GM12865 (cell line): ENCODE results near the gene TNIK.
A peak's percentile ranks its signal among the peaks of the same experiment; 100 is the strongest.

Source experiments
- DNase-seq: peaks from one replicate; pipeline ENCODE4 v3.0.0; 2010; ENCODE audit warnings: low read depth
- H3K4me3 ChIP-seq: 2 replicates; pipeline ENCODE4 v1.5.1; 2011; ENCODE audit warnings: mild to moderate bottlenecking, low read depth, low read length, control low read depth
- TF ChIP-seq, protein P1 (sequence below): IDR thresholded peaks from 2 replicates; pipeline ENCODE4 v1.5.1; 2011; ENCODE audit warnings: low read length, control low read depth, low read depth, inconsistent platforms; ENCODE audit not compliant: insufficient read depth; ENCODE audit errors: missing control alignments

TNIK gene

DNA sequence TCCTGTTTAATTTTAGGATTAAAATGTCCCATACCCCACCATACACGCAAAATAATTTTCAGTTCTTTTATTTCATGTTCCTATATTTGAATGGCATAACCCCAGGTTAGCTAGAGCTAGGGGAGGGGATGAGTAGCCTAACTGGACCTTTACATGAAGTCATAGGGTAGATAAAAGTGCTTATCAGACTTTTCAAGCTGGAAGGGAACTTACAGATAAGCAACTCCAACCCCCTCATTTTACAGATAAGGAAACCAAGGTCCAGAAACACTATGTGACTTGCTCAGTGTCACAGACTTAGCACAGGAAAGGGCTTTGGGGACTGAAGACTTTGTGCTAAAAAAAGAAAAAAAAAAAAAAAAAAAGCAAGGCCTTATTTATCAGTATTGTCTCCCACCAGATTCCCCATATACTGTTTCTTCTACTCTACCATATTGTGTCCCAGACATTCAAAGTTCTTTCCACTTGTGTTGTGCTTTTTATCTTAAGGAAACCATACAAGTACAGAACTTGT lies 10.6 kb upstream of the TNIK start:
- TF ChIP-seq, protein P1, sequence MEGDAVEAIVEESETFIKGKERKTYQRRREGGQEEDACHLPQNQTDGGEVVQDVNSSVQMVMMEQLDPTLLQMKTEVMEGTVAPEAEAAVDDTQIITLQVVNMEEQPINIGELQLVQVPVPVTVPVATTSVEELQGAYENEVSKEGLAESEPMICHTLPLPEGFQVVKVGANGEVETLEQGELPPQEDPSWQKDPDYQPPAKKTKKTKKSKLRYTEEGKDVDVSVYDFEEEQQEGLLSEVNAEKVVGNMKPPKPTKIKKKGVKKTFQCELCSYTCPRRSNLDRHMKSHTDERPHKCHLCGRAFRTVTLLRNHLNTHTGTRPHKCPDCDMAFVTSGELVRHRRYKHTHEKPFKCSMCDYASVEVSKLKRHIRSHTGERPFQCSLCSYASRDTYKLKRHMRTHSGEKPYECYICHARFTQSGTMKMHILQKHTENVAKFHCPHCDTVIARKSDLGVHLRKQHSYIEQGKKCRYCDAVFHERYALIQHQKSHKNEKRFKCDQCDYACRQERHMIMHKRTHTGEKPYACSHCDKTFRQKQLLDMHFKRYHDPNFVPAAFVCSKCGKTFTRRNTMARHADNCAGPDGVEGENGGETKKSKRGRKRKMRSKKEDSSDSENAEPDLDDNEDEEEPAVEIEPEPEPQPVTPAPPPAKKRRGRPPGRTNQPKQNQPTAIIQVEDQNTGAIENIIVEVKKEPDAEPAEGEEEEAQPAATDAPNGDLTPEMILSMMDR = no peak
- H3K4me3 ChIP-seq = no peak overlapping the region
- no peak for DNase-seq

DNA sequence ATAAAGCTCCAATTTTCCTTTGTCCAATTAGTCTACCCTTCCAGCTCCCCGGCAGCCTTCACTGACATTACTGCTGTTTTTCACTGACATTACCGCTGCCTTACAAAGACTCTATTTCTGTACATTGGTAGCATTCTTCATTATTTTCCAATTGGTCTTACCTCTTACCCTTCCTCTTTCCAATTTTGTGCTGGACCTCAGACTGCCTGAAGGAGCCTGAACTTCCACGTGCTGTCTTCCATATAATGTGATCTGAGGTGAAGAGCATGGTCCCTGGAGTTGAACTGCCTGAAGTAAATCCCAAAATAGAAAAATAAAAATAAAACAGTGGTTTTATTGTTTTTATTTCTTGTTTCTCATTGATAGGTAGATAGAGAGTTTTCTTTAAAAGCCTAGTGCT lies 9.2 kb upstream of the TNIK start:
- DNase-seq = no peak
- H3K4me3 ChIP-seq = no peak overlapping the region
- TF ChIP-seq, protein P1 = no peak

DNA sequence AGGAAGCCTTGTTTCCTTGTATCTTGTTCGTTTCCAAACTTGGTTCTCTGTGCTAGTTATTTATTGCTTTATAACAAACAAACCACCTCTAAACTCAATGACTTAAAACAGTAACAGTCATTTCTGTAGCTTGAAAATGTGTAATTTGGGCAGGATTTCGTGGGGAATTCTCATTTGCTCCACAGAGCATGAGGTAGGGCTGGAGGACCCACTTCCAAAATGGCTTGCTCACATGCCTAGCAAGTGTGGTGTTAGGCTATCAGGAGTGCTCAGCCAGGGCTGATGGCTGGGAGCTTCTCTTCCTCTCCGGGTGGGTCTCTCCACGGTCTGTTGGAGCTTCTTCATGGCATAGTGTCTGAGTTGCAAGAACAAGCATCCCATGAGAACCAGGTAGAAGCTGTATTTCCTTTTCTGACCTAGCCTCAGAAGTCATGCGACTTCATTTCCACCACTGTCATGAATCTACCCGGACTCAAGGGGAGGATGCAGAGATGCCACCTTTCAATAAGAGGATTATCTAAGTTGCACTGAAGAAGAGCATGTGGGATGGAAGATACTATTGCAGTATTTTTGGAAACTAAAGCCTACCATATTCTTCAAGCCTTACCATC lies 8.2 kb upstream of the TNIK start:
- no peak overlapping the region for H3K4me3 ChIP-seq
- TF ChIP-seq, protein P1 = no peak
- DNase-seq = no peak

DNA sequence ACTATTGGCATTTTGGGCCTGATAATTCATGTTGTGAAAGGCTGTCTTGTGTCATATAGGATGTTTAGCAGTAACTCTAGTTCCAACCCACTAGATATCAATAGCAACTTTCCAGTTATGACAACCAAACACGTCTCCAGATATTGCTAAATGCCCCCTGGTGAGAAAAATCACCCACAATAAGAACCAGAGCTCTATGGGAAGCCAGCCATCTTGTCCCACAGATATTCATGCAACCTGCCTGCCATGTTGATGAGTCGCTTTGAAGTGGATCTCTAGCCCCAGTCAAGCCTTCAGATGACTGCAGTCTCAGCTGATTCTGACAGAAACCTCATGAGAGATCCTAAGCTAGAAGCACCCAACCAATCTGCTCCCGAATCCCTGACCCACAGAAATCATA lies 5.6 kb upstream of the TNIK start:
- TF ChIP-seq, protein P1 = no peak
- H3K4me3 ChIP-seq = no peak overlapping the region
- DNase-seq = no peak

DNA sequence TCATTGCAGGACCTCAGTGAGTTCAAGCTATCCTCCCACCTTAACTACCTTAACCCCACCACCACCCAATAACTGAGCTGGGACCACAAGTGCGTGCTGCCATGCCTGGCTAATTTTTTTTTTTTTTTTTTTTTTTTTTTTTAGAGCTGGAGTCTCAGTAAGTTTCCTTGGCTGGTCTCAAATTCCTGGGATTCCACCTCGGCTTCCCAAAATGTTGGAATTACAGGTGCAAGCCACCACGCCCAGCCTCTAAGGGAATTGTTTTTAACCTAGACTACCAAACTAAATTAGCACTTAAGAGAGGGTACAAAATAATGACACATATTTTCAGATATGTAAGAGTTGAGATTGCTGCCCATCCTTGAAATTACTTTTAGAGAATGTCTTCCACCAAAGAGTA lies 4.3 kb upstream of the TNIK start:
- no peak overlapping the region for H3K4me3 ChIP-seq
- TF ChIP-seq, protein P1 = no peak
- DNase-seq = no peak

DNA sequence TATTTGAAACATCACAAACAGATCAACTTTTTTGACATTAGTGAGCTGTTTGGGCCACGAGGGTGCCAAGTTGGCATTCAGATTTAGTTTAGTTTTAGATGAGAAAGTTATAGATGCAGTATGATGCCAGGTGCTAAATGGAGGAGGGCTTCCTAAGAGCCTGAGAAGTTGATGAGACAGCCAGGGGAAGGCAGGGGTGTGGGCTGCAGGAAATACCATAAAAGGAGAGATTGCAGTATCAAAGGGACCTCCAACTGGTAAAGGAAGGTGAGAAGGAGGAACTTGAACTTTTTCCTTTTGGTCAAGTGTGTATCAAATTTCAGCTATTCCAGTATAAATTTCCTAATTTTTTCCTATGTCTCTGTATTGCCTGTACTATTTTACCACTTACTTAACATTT lies 2.0 kb upstream of the TNIK start:
- peak; percentile 68 for DNase-seq
- TF ChIP-seq, protein P1 = no peak
- peak overlapping the region; percentile 94 for H3K4me3 ChIP-seq

DNA sequence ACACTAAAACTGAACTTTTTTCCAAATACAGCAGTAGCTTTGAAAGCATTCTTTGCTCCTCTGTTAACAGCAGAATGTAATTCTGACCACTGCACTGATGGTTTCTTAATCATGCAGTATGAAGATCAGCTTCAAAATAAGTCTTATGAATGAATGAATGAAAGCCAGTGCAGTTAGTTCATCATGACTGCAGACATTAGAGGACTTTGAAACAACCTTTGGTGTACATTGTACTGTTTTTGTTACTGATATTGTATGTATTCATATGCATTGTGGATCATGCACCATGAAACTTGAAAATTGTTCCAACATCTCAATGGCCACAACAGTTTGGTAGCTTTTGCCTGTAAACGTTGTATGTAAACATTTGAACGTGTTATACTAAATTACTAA lies 1.3 kb upstream of the TNIK start:
- H3K4me3 ChIP-seq = peak overlapping the region; percentile 94
- DNase-seq = no peak
- TF ChIP-seq, protein P1 = no peak
